Endothelial cell of umbilical vein (primary cell): Measurements from ENCODE around the gene ZFAND6. TPM values are rescaled to one million over a fixed set of nuclear protein-coding genes. Genes with fewer than 3 reads are reported as not detected.

Experiments
- BruUV-seq: library from RNA; stranded (reverse); fragments of 400-500 nt; replicated peaks from 2 replicates; lab custom pipeline; 2021; lab: Mats Ljungman, UMichigan
- CTCF ChIA-PET: fragments of 300-600, 350-600 bp; sonication (Branson Sonifier 250); formaldehyde crosslinking; loops from one replicate; lab custom pipeline; 2021; ENCODE audit warnings: antibody characterized with exemption, inconsistent platforms; lab: Charles Lee
- POLR2A ChIA-PET: fragments of 300-600, 350-600 bp; sonication (Branson Sonifier 250); formaldehyde crosslinking; loops from one replicate; lab custom pipeline; 2021; ENCODE audit warnings: antibody characterized with exemption, inconsistent platforms; lab: Charles Lee
- DNase-seq: peaks from one replicate; pipeline ENCODE4 v3.0.0-alpha.2; 2011; ENCODE audit warnings: low read depth, low spot score
- FAIRE-seq: peaks from 2 replicates; lab custom pipeline; 2011; peaks lifted over from hg19 to GRCh38; lab: Jason Lieb, UNC
- H2AFZ ChIP-seq: 2 replicates; pipeline ENCODE4 v1.6.0; 2012; ENCODE audit warnings: low read depth, low read length, control low read depth, inconsistent platforms
- H3K27ac ChIP-seq: 2 replicates; pipeline ENCODE4 v1.5.1; 2011; ENCODE audit warnings: low read depth, mild to moderate bottlenecking, control low read depth, low read length, moderate library complexity; ENCODE audit not compliant: insufficient read depth
- H3K27me3 ChIP-seq, 2 experiments: 2 replicates each; pipeline versions ENCODE4 v1.6.0 to v1.6.1; 2011; ENCODE audit warnings: low read length in 2 of 2, mixed read lengths in 1 of 2; ENCODE audit not compliant: control insufficient read depth in 2 of 2, insufficient read depth in 2 of 2
- H3K36me3 ChIP-seq, 2 experiments: 2 replicates in 1 of 2; 3 replicates in 1 of 2; pipeline ENCODE4 v1.5.1; 2011; ENCODE audit warnings: low read length in 2 of 2, mild to moderate bottlenecking in 1 of 2, moderate library complexity in 1 of 2; ENCODE audit not compliant: control insufficient read depth in 2 of 2, insufficient read depth in 2 of 2; ENCODE audit errors: extremely low read depth in 1 of 2
- H3K4me1 ChIP-seq: 3 replicates; pipeline ENCODE4 v1.5.1; 2011; ENCODE audit warnings: mild to moderate bottlenecking, low read length; ENCODE audit not compliant: control insufficient read depth, insufficient read depth; ENCODE audit errors: extremely low read depth
- H3K4me2 ChIP-seq: 2 replicates; pipeline ENCODE4 v1.6.1; 2011; ENCODE audit warnings: low read length, control low read depth, mixed read lengths; ENCODE audit not compliant: insufficient read depth
- H3K4me3 ChIP-seq, 3 experiments: fragments of 200-600 bp in 1 of 3; sonication (generic), shearing (Covaris generic) in 1 of 3; replicated peaks in 1 of 3; 2 replicates each; pipeline ENCODE4 v1.5.1; 2011 to 2016; ENCODE audit warnings: control low read depth in 3 of 3, low read length in 3 of 3, mild to moderate bottlenecking in 2 of 3, inconsistent platforms in 1 of 3, low read depth in 1 of 3, moderate library complexity in 1 of 3; ENCODE audit not compliant: insufficient read depth in 1 of 3
- H3K79me2 ChIP-seq: 2 replicates; pipeline ENCODE4 v1.6.0; 2012; ENCODE audit warnings: low read length, inconsistent platforms; ENCODE audit not compliant: control insufficient read depth, insufficient read depth
- H3K9ac ChIP-seq: replicated peaks from 2 replicates; pipeline ENCODE3; 2011; ENCODE audit warnings: low read length, control low read depth; ENCODE audit not compliant: insufficient read depth; ENCODE audit errors: extremely low read depth
- H3K9me1 ChIP-seq: replicated peaks from 3 replicates; pipeline ENCODE4 v1.6.0; 2011; ENCODE audit warnings: mild to moderate bottlenecking, low read length; ENCODE audit not compliant: control insufficient read depth, insufficient read depth; ENCODE audit errors: extremely low read depth
- H3K9me3 ChIP-seq: replicated peaks from 2 replicates; pipeline ENCODE4 v1.5.1; 2012; ENCODE audit warnings: low read length, inconsistent platforms; ENCODE audit not compliant: control insufficient read depth, insufficient read depth
- H4K20me1 ChIP-seq: replicated peaks from 2 replicates; pipeline ENCODE3; 2011; ENCODE audit warnings: mild to moderate bottlenecking, low read length; ENCODE audit not compliant: control insufficient read depth, insufficient read depth; ENCODE audit errors: extremely low read depth
- CTCF ChIP-seq, 2 donors: IDR thresholded peaks; 1 replicate in 1 of 2; 2 replicates in 1 of 2; pipeline ENCODE4 v1.5.1; 2011; ENCODE audit warnings: low read length in 2 of 2, mild to moderate bottlenecking in 2 of 2, moderate library complexity in 2 of 2, control low read depth in 1 of 2, inconsistent platforms in 1 of 2, low read depth in 1 of 2; ENCODE audit not compliant: insufficient read depth in 1 of 2; ENCODE audit errors: extremely low read depth in 1 of 2
- GATA2 ChIP-seq: IDR thresholded peaks from 2 replicates; pipeline ENCODE4 v1.7.0; 2011; ENCODE audit warnings: low read depth, mild to moderate bottlenecking, moderate library complexity, mixed read lengths, low read length; ENCODE audit not compliant: insufficient read length, insufficient read depth
- JUN ChIP-seq: IDR thresholded peaks from 2 replicates; pipeline ENCODE4 v1.6.1; 2011; ENCODE audit warnings: borderline replicate concordance, low read depth; ENCODE audit not compliant: insufficient read length, insufficient read depth
- MAX ChIP-seq: IDR thresholded peaks from 2 replicates; pipeline ENCODE4 v1.6.1; 2011; ENCODE audit not compliant: insufficient read depth, insufficient read length
- MYC ChIP-seq: IDR thresholded peaks from one replicate; pipeline ENCODE4 v1.6.1; 2011; ENCODE audit warnings: mild to moderate bottlenecking, low read depth, low read length
- POLR2AphosphoS5 ChIP-seq: IDR thresholded peaks from 2 replicates; pipeline ENCODE4 v1.6.1; 2012; ENCODE audit warnings: low read depth, mild to moderate bottlenecking, control low read depth, low read length, moderate library complexity; ENCODE audit not compliant: insufficient read depth
- dilution Hi-C: fragments of 300-500 bp; cut with MboI; formaldehyde crosslinking; loops from one replicate; pipeline ENCODE4 v1.15.0; 2019; ENCODE audit warnings: low sequenced_read_pairs; ENCODE audit not compliant: extremely low pct_ligation_motif_present
- intact Hi-C: fragments of 100-400 bp; cut with micrococcal nuclease; formaldehyde crosslinking; loops from one replicate; pipeline ENCODE4 v1.10.0; 2022
- polyA plus RNA-seq, 4 experiments: library from polyadenylated mRNA; depleted of rRNA in 3 of 4; stranded (reverse) in 3 of 4; unstranded in 1 of 4; fragments of >200 nt; gene quantifications; 2 replicates each; pipeline versions ENCODE4 v1.2.1 to v1.2.3, GENCODE V29; 2011 to 2012; ENCODE audit warnings: missing spikeins in 1 of 4
- total RNA-seq: library from RNA; stranded (reverse); gene quantifications from 2 replicates; pipeline ENCODE4 v1.2.3, GENCODE V29; 2021

The ZFAND6 gene
- total and polyA plus RNA-seq, 2 donors (not counting 3 experiments of a cell fraction or from before 2014, with no cell fraction given), result 50.3 to 97.9 TPM

- dilution Hi-C loops, result no loop called here
- Histone ChIP-seq H3K9ac (no peak overlapping the region), H3K27me3 (peaks cover 1 to 8% of the 10 kb centered on the region in 2 experiments), H3K4me1 (no peaks in the 10 kb centered on the region), H3K9me3 (no peaks in the 10 kb centered on the region), H3K4me2 (no peak overlapping the region), H3K79me2 (no peaks in the 10 kb centered on the region), H3K4me3 (no peak overlapping the region), H3K36me3 (no peaks in the 10 kb centered on the region), H4K20me1 (no peaks in the 10 kb centered on the region), H3K9me1 (no peaks in the 10 kb centered on the region), H3K27ac (no peak overlapping the region), H2AFZ (no peak overlapping the region)
- BruUV-seq, result no TSS peak
- intact Hi-C loops, result no loop called here
- no peak for FAIRE-seq
- TF ChIP-seq MYC (no peak), CTCF (IDR thresholded peaks at IDR 0.05; ENCODE audit: extremely low read depth in 1 of 2, insufficient read depth in 1 of 2, low read depth in 1 of 2, low read length in 2 of 2) (no peak), MAX (no peak), POLR2AphosphoS5 (no peak), GATA2 (no peak), JUN (no peak)
- POLR2A ChIA-PET, result no interaction called here
- CTCF ChIA-PET, result interaction anchor here (1.0 kb wide), 1 partner anchor 19 kb away, joined by 3 read pairs; no protein-coding TSS in a partner anchor
- DNase-seq, result no peak
Observed at GRCh38 chr15:80052597-80053304, 6.7 kb upstream of the ZFAND6 start.
